Uterus (tissue), 2 donors: ENCODE measurements around the gene SOX15.

Experiments
- CTCF ChIP-seq, 4 experiments: fragments of 200-600 bp in 2 of 4; fragments of 450-650 bp in 2 of 4; sonication (generic) in 2 of 4; IDR thresholded peaks; one replicate each; pipeline ENCODE4 v1.5.1; 2016 to 2019; ENCODE audit warnings: antibody characterized with exemption in 4 of 4, mild to moderate bottlenecking in 2 of 4, moderate library complexity in 1 of 4
- POLR2A ChIP-seq, 2 donors: fragments of 450-650 bp; IDR thresholded peaks; one replicate each; pipeline ENCODE4 v1.6.1; 2016; ENCODE audit warnings: antibody characterized with exemption in 2 of 2, mild to moderate bottlenecking in 1 of 2, moderate library complexity in 1 of 2

- no peak for TF ChIP-seq CTCF (IDR thresholded peaks at IDR 0.05)
- TF ChIP-seq POLR2A (IDR thresholded peaks at IDR 0.05): no peak
Observed at GRCh38 chr17:7631398-7632380, 41.8 kb upstream of the SOX15 start.
